Fibroblast of lung (primary cell): ENCODE results near the gene MGST1. TPM values are rescaled to one million over a fixed set of nuclear protein-coding genes. Genes with fewer than 3 reads are reported as not detected.
A peak's percentile ranks its signal among the peaks of the same experiment; 100 is the strongest.
"Not testable (repeated sequence)": the region's sequence is repeated elsewhere in the genome, so short reads cannot be mapped to it uniquely, and the experiment has no call there.

ENCODE experiments used
- DNase-seq, 2 donors: peaks; one replicate each; pipeline versions ENCODE4 v3.0.0 to v3.0.0-alpha.2; 2010; ENCODE audit warnings: low read depth in 2 of 2
- H2AFZ ChIP-seq: 2 replicates; pipeline ENCODE4 v1.5.1; 2012; ENCODE audit warnings: low read length, control low read depth, inconsistent platforms
- H3K27ac ChIP-seq: 2 replicates; pipeline ENCODE4 v1.5.1; 2011; ENCODE audit warnings: low read length, control low read depth; ENCODE audit not compliant: insufficient read depth
- H3K27me3 ChIP-seq: 2 replicates; pipeline ENCODE4 v1.5.1; 2011; ENCODE audit warnings: mild to moderate bottlenecking, low read length; ENCODE audit not compliant: control insufficient read depth, insufficient read depth
- H3K36me3 ChIP-seq: 2 replicates; pipeline ENCODE4 v1.5.1; 2011; ENCODE audit warnings: low read length; ENCODE audit not compliant: control insufficient read depth, insufficient read depth
- H3K4me1 ChIP-seq: 2 replicates; pipeline ENCODE4 v1.5.1; 2011; ENCODE audit warnings: low read length; ENCODE audit not compliant: control insufficient read depth, insufficient read depth; ENCODE audit errors: extremely low read depth
- H3K4me2 ChIP-seq: 2 replicates; pipeline ENCODE4 v1.5.1; 2011; ENCODE audit warnings: low read length, control low read depth; ENCODE audit not compliant: insufficient read depth; ENCODE audit errors: extremely low read depth
- H3K4me3 ChIP-seq, 4 experiments: fragments of 200-600 bp in 1 of 4; sonication (generic) in 1 of 4; replicated peaks in 1 of 4; 2 replicates each; pipeline ENCODE4 v1.5.1; 2011 to 2016; ENCODE audit warnings: low read length in 4 of 4, low read depth in 3 of 4, mild to moderate bottlenecking in 3 of 4, control low read depth in 2 of 4, inconsistent platforms in 1 of 4, mixed read lengths in 1 of 4; ENCODE audit not compliant: insufficient read depth in 1 of 4; ENCODE audit errors: control extremely low read depth in 1 of 4
- H3K79me2 ChIP-seq: 2 replicates; pipeline ENCODE4 v1.5.1; 2012; ENCODE audit warnings: mild to moderate bottlenecking, low read length, inconsistent platforms; ENCODE audit not compliant: control insufficient read depth, insufficient read depth
- H3K9ac ChIP-seq: 2 replicates; pipeline ENCODE4 v1.5.1; 2011; ENCODE audit warnings: mild to moderate bottlenecking, low read length, control low read depth; ENCODE audit not compliant: insufficient read depth
- H3K9me3 ChIP-seq: 2 replicates; pipeline ENCODE4 v1.5.1; 2012; ENCODE audit warnings: low read depth, low read length; ENCODE audit not compliant: control insufficient read depth, insufficient read depth
- H4K20me1 ChIP-seq: 2 replicates; pipeline ENCODE4 v1.5.1; 2011; ENCODE audit warnings: low read length; ENCODE audit not compliant: control insufficient read depth, insufficient read depth; ENCODE audit errors: extremely low read depth
- CTCF ChIP-seq, 2 donors: IDR thresholded peaks in 1 of 2; conservative IDR thresholded peaks in 1 of 2; 1 replicate in 1 of 2; 2 replicates in 1 of 2; pipeline ENCODE4 v1.5.1; 2011 to 2012; ENCODE audit warnings: low read length in 2 of 2, control low read depth in 1 of 2, inconsistent platforms in 1 of 2, low read depth in 1 of 2, mild to moderate bottlenecking in 1 of 2
- EZH2 ChIP-seq: IDR thresholded peaks from 2 replicates; pipeline ENCODE4 v1.5.1; 2012; ENCODE audit warnings: low read length, control low read depth, mild to moderate bottlenecking; ENCODE audit errors: missing control alignments
- polyA plus RNA-seq, 2 donors: library from polyadenylated mRNA; depleted of rRNA in 1 of 2; stranded (reverse) in 1 of 2; unstranded in 1 of 2; fragments of >200 nt; gene quantifications; 2 replicates each; pipeline ENCODE4 v1.2.1, GENCODE V29; 2011 to 2012; ENCODE audit warnings: missing spikeins in 1 of 2
- total RNA-seq: library from RNA; depleted of rRNA; stranded (reverse); fragments of >200 nt; gene quantifications from 2 replicates; pipeline ENCODE4 v1.2.1, GENCODE V29; 2014

The MGST1 gene
- total and polyA plus RNA-seq, 2 donors (not counting 1 experiment from before 2014, with no cell fraction given), result 117 to 386 TPM

- no peak for TF ChIP-seq CTCF (conservative IDR thresholded peaks at IDR 0.05 in 1 of 2, IDR thresholded peaks at IDR 0.05 in 1 of 2; ENCODE audit: low read depth in 1 of 2, low read length in 2 of 2)
- TF ChIP-seq EZH2, result no peak
Measured at GRCh38 chr12:16389594-16389993, 42.1 kb downstream of the MGST1 start.

GRCh38 chr12:16392846-16393535, 45.5 kb downstream of the MGST1 start:
- H4K20me1 ChIP-seq, result no peaks in the 10 kb centered on the region
- H3K79me2 ChIP-seq, result no peaks in the 10 kb centered on the region
- H3K9ac ChIP-seq, result no peak overlapping the region
- H3K4me2 ChIP-seq, result no peak overlapping the region
- H3K36me3 ChIP-seq, result no peaks in the 10 kb centered on the region
- no peaks in the 10 kb centered on the region for H3K9me3 ChIP-seq
- no peak overlapping the region for H3K4me3 ChIP-seq
- H3K4me1 ChIP-seq, result no peaks in the 10 kb centered on the region
- TF ChIP-seq EZH2 (no peak), CTCF (conservative IDR thresholded peaks at IDR 0.05 in 1 of 2, IDR thresholded peaks at IDR 0.05 in 1 of 2; ENCODE audit: low read depth in 1 of 2, low read length in 2 of 2) (no peak)
- no peak overlapping the region for H2AFZ ChIP-seq
- no peak overlapping the region for H3K27ac ChIP-seq
- no peaks in the 10 kb centered on the region for H3K27me3 ChIP-seq
- no peak for DNase-seq

More at GRCh38 chr12:16389594-16389993, 42.1 kb downstream of the MGST1 start:
- Histone ChIP-seq H3K27ac (no peak overlapping the region), H3K79me2 (no peaks in the 10 kb centered on the region), H3K36me3 (no peaks in the 10 kb centered on the region), H3K4me3 (no peak overlapping the region), H3K9ac (no peak overlapping the region), H2AFZ (no peak overlapping the region), H3K4me1 (no peaks in the 10 kb centered on the region), H3K27me3 (no peaks in the 10 kb centered on the region), H3K9me3 (no peaks in the 10 kb centered on the region), H4K20me1 (no peaks in the 10 kb centered on the region), H3K4me2 (no peak overlapping the region)
- peak; percentile 73 to 90 for DNase-seq

GRCh38 chr12:16399101-16399500, 51.7 kb downstream of the MGST1 start:
- TF ChIP-seq EZH2 (no peak), CTCF (conservative IDR thresholded peaks at IDR 0.05 in 1 of 2, IDR thresholded peaks at IDR 0.05 in 1 of 2; ENCODE audit: low read depth in 1 of 2, low read length in 2 of 2) (no peak)

GRCh38 chr12:16401835-16402234, 54.4 kb downstream of the MGST1 start:
- H3K9ac ChIP-seq, H3K27me3 ChIP-seq, H3K4me3 ChIP-seq, H3K4me1 ChIP-seq, H3K79me2 ChIP-seq, H2AFZ ChIP-seq, DNase-seq, H3K27ac ChIP-seq, H3K4me2 ChIP-seq, H3K9me3 ChIP-seq, H4K20me1 ChIP-seq, H3K36me3 ChIP-seq: not testable (repeated sequence)

More at GRCh38 chr12:16399101-16399500, 51.7 kb downstream of the MGST1 start:
- Histone ChIP-seq H3K9ac (no peak overlapping the region), H3K27ac (no peak overlapping the region), H3K79me2 (no peaks in the 10 kb centered on the region), H4K20me1 (no peaks in the 10 kb centered on the region), H2AFZ (no peak overlapping the region), H3K36me3 (no peaks in the 10 kb centered on the region), H3K4me2 (no peak overlapping the region), H3K4me3 (no peak overlapping the region), H3K9me3 (no peaks in the 10 kb centered on the region), H3K4me1 (no peaks in the 10 kb centered on the region), H3K27me3 (no peaks in the 10 kb centered on the region)
- no peak for DNase-seq
